Brain microvascular endothelial cell (primary cell): ENCODE measurements around the gene AMD1.
"Not testable (repeated sequence)": the region's sequence is repeated elsewhere in the genome, so short reads cannot be mapped to it uniquely, and the experiment has no call there.

ENCODE experiments used
- DNase-seq: peaks from one replicate; pipeline ENCODE4 v3.0.0-alpha.2; 2020
- H3K27ac ChIP-seq: fragments of 250-450 bp; sonication (Bioruptor Pico); 2 replicates; pipeline ENCODE4 v1.5.1; 2020; ENCODE audit warnings: mild to moderate bottlenecking, moderate library complexity
- H3K27me3 ChIP-seq: fragments of 250-450 bp; sonication (Bioruptor Pico); replicated peaks from 2 replicates; pipeline ENCODE4 v1.5.1; 2020; ENCODE audit warnings: mild to moderate bottlenecking
- H3K36me3 ChIP-seq: fragments of 250-450 bp; sonication (Bioruptor Pico); replicated peaks from 2 replicates; pipeline ENCODE4 v1.5.1; 2020; ENCODE audit warnings: mild to moderate bottlenecking
- H3K4me3 ChIP-seq: 2 replicates; pipeline ENCODE4 v1.5.1; 2011; ENCODE audit warnings: low read depth, mild to moderate bottlenecking, control low read depth, low read length, moderate library complexity
- in situ Hi-C: cut with HindIII; loops from 2 replicates; pipeline ENCODE4 v1.10.0; 2017; ENCODE audit warnings: low sequenced_read_pairs, low pct_ligation_motif_present
- TF ChIP-seq, protein P1 (sequence below): IDR thresholded peaks from 2 replicates; pipeline ENCODE4 v1.5.1; 2011; ENCODE audit warnings: low read depth, mild to moderate bottlenecking, moderate library complexity, low read length, control low read depth, inconsistent platforms; ENCODE audit errors: missing control alignments

Gene AMD1

DNA sequence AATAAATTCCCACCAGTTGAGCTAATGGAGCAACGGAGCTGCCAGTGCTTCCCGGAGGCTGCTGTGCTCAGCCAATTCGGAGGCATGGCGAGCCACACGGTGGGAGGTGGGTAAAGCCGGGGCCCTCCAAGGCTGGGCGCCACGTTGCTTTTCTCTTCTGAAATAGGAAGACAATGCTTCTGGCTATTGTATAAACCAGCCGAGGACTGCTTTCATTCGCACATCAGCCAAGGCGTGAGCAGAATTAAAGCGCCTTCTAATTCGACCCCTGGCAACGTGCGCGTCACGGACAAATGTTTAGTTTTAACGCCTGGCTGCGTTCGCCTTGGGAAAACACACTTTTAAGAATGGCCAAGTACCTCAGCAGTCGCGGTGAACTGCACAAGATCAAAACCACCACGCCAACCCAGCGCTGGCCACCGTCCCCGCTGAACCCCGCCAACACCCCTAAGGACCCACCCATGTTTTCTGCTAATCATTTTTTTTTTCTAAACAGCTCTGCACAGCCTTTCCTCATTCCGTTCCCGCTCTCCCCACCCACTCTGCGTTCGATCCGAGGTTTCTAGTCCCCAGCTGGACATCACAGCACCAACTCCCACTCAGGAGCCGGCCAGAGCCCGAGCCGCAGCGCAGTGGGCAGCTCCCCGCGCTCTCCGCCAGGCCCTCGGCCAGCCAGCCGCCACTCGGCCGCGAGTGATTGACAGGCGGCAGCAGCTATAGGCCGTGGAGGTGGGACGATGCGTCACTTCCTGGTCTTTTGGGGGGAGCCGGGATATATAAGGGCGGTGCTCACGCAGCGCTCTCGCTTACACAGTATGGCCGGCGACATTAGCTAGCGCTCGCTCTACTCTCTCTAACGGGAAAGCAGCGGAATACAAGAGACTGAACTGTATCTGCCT is at the start of gene AMD1:
AMD1 (plus strand) TSS at position 805 of the 899 bp plus-strand sequence. CDS start 321 bp downstream, outside the sequence.
- Histone ChIP-seq H3K4me3 (peak within 1 kb of the TSS; percentile 90), H3K27ac (peak within 1 kb of the TSS; percentile 81), H3K27me3 (no peaks in the 10 kb centered on the region), H3K36me3 (peaks cover 2% of the 10 kb centered on the region)
- TF ChIP-seq, protein P1, sequence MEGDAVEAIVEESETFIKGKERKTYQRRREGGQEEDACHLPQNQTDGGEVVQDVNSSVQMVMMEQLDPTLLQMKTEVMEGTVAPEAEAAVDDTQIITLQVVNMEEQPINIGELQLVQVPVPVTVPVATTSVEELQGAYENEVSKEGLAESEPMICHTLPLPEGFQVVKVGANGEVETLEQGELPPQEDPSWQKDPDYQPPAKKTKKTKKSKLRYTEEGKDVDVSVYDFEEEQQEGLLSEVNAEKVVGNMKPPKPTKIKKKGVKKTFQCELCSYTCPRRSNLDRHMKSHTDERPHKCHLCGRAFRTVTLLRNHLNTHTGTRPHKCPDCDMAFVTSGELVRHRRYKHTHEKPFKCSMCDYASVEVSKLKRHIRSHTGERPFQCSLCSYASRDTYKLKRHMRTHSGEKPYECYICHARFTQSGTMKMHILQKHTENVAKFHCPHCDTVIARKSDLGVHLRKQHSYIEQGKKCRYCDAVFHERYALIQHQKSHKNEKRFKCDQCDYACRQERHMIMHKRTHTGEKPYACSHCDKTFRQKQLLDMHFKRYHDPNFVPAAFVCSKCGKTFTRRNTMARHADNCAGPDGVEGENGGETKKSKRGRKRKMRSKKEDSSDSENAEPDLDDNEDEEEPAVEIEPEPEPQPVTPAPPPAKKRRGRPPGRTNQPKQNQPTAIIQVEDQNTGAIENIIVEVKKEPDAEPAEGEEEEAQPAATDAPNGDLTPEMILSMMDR: no peak
- in situ Hi-C loops: no loop called here
- DNase-seq: peak; percentile 97

DNA sequence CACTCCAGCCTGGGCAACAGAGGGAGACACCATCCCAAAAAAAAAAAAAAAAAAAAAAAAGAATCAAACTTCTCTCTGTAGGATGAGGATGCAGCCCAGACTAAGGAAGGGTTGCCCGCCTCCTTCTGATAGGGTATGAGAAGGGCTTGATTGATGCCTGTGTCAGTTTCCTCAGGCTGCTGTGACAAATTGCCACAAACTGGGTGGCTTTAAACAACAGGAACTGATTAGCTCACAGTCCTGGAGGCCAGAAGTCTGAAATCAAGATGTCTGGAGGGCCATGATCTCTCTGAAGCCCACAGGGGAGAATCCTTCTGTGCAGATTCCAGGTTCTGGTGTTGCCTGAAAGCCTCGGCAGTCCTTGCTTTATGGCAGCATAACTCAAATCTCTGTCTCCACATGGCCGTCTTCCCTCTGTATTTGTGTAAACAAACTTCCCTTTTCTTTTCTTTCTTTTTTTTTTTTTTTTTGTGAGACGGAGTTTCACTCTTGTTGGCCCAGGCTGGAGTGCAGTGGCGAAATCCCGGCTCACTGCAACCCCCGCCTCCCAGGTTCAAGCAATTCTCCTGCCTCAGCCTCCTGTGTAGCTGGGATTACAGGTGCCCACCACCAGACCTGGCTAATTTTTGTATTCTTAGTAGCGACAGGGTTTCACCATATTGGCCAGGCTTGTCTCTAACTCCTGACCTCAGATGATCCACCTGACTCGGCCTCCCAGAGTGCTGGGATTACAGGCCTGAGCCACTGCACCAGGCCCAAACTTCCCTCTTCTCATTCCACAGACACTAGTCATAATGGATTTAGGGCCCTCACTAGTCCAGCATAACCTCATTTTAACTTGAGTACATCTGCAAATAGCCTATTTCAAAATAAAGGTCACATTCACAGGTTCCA is 48.1 kb upstream of the AMD1 start:
- no peaks in the 10 kb centered on the region for H3K36me3 ChIP-seq
- H3K27ac ChIP-seq: no peak overlapping the region
- TF ChIP-seq, protein P1: no peak
- no peak for DNase-seq
- no peaks in the 10 kb centered on the region for H3K27me3 ChIP-seq
- H3K4me3 ChIP-seq: no peak overlapping the region
- in situ Hi-C loops: no loop called here

DNA sequence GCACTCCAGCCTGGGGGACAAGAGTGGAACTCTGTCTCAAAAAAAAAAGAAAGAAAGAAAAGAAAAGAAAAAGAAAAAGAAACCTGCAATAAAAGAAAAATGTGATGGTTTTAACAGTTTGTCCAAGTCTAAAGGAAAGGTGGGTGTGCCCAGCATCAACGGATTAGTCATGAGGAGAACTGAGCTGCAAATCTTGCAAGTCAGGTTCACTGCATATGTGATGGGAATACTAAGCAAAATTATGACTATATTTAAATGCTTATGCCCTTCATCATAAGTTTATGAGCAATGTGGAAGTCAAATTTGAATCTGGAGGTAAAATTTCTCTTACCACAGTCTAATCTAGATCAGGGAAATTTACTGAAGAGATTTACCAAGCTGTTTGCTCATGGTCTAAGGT is 46.2 kb upstream of the AMD1 start:
- Histone ChIP-seq H3K27ac (no peak overlapping the region), H3K36me3 (no peaks in the 10 kb centered on the region), H3K27me3 (no peaks in the 10 kb centered on the region), H3K4me3 (no peak overlapping the region)
- TF ChIP-seq, protein P1: no peak
- in situ Hi-C loops: no loop called here
- DNase-seq: no peak

DNA sequence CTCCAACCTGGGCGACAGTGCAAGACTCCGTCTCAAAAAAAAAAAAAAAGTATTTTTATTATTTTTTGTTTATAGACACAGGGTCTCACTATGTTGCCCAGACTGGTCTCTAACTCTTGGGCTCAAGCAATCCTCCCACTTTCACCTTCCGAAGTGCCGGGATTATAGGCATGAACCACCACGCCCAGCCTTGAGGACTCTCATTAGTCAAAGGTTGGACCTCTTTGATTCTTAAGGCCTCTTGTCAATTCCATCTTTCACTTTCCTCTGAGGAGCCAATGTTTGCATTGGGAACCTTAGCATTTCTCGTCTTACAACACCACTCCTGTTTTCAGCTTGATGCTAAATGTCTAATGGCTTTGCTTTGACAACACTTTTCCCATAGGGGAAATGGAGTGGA is 43.2 kb upstream of the AMD1 start:
- Histone ChIP-seq H3K27me3 (no peaks in the 10 kb centered on the region), H3K4me3 (no peak overlapping the region), H3K36me3 (no peaks in the 10 kb centered on the region), H3K27ac (no peak overlapping the region)
- no peak for DNase-seq
- in situ Hi-C loops: no loop called here
- TF ChIP-seq, protein P1: no peak

DNA sequence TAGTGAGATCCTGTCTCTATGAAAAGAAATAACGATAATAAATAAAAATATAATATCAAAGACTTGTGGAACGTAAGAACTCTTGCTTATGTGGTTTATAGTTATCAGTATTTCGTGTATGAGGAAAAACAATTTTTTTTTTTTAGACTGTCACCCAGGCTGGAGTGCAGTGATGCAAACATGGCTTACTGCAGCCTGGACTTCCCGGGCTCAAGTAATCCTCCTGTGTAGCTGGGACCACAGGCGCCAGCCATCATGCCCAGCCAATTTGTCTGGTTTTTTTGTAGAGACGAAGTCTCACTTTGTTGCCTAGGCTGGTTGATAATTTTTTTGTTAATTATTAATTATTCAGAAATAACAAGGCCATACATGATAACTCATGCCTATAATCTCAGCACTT is 40.8 kb upstream of the AMD1 start:
- Histone ChIP-seq H3K4me3 (no peak overlapping the region), H3K27me3 (no peaks in the 10 kb centered on the region), H3K27ac (no peak overlapping the region), H3K36me3 (no peaks in the 10 kb centered on the region)
- TF ChIP-seq, protein P1: no peak
- in situ Hi-C loops: no loop called here
- no peak for DNase-seq

DNA sequence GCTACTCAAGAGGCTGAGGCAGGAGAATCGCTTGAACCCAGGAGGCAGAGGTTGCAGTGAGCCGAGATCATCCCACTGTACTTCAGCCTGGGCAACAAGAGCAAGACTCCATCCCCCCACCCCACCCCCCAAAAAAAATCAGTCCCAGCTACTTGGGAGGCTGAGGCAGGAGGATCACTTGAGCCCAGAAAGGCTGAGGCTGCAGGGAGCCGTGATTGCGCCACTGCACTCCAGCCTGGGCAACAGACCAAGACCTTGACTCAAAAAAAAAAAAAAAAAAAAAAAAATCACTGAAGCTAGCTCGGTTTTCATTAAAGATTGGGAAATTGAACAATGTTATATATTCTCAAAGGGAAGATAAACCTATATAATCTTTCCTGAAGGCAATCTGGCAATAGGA is 38.8 kb upstream of the AMD1 start:
- in situ Hi-C loops, H3K36me3 ChIP-seq, H3K27ac ChIP-seq, H3K27me3 ChIP-seq, DNase-seq, H3K4me3 ChIP-seq: not testable (repeated sequence)
